ENCODE results near the gene LENEP.

LENEP gene

GRCh38 chr1:155018617-155019348, 25.4 kb downstream of the LENEP start:
- TF ChIP-seq EZH2phosphoT487 (IDR thresholded peaks at IDR 0.05; ENCODE audit: low read length), result no peak
- no peak for TF ChIP-seq EZH2 (optimal IDR thresholded peaks at IDR 0.05; ENCODE audit: low read depth, low read length)
- no peak for TF ChIP-seq CTCF (IDR thresholded peaks at IDR 0.05; ENCODE audit: low read length)
- Histone ChIP-seq H3K27ac (ENCODE audit: low read length) (no peak overlapping the region), H3F3A (ENCODE audit: insufficient read depth, low read length) (peaks cover 37% of the 10 kb centered on the region), H3K9me3 (replicated peaks; ENCODE audit: insufficient read depth, low read length) (no peaks in the 10 kb centered on the region), H3K4me2 (ENCODE audit: low read depth, low read length) (no peak overlapping the region), H3K79me2 (ENCODE audit: low read length) (no peaks in the 10 kb centered on the region), H3K9me2 (replicated peaks; ENCODE audit: insufficient read depth, low read length) (no peaks in the 10 kb centered on the region), H4K20me1 (ENCODE audit: insufficient read depth, low read length) (no peaks in the 10 kb centered on the region), H3K4me3 (ENCODE audit: low read length) (no peak overlapping the region), H3K9ac (ENCODE audit: low read length) (no peak overlapping the region), H2AFZ (ENCODE audit: low read length) (no peak overlapping the region), H3K27me3 (replicated peaks; ENCODE audit: insufficient read depth, low read length) (no peaks in the 10 kb centered on the region), H3K4me1 (ENCODE audit: low read length) (peaks cover 30% of the 10 kb centered on the region), H3K36me3 (replicated peaks; ENCODE audit: insufficient read depth, low read length) (no peaks in the 10 kb centered on the region; the same call in 1 of the 2 replicates)
- DNase-seq, result no peak

GRCh38 chr1:155019377-155020245, 26.2 kb downstream of the LENEP start:
- Histone ChIP-seq H3K9me3 (replicated peaks; ENCODE audit: insufficient read depth, low read length) (no peaks in the 10 kb centered on the region), H3K36me3 (replicated peaks; ENCODE audit: insufficient read depth, low read length) (no peaks in the 10 kb centered on the region; the same call in 1 of the 2 replicates), H3K9me2 (replicated peaks; ENCODE audit: insufficient read depth, low read length) (no peaks in the 10 kb centered on the region), H3K27ac (ENCODE audit: low read length) (no peak overlapping the region), H3K4me2 (ENCODE audit: low read depth, low read length) (no peak overlapping the region), H3K4me1 (ENCODE audit: low read length) (peaks cover 30% of the 10 kb centered on the region), H3K4me3 (ENCODE audit: low read length) (no peak overlapping the region), H3K27me3 (replicated peaks; ENCODE audit: insufficient read depth, low read length) (no peaks in the 10 kb centered on the region), H2AFZ (ENCODE audit: low read length) (no peak overlapping the region), H3K79me2 (ENCODE audit: low read length) (no peaks in the 10 kb centered on the region), H3K9ac (ENCODE audit: low read length) (no peak overlapping the region), H4K20me1 (ENCODE audit: insufficient read depth, low read length) (no peaks in the 10 kb centered on the region), H3F3A (ENCODE audit: insufficient read depth, low read length) (peaks cover 29% of the 10 kb centered on the region)
- no peak for DNase-seq
- TF ChIP-seq EZH2phosphoT487 (IDR thresholded peaks at IDR 0.05; ENCODE audit: low read length) (no peak), CTCF (IDR thresholded peaks at IDR 0.05; ENCODE audit: low read length) (no peak), EZH2 (optimal IDR thresholded peaks at IDR 0.05; ENCODE audit: low read depth, low read length) (no peak)

GRCh38 chr1:155022136-155022926, 28.9 kb downstream of the LENEP start:
- Histone ChIP-seq H3K9me2 (replicated peaks; ENCODE audit: insufficient read depth, low read length) (no peaks in the 10 kb centered on the region), H3K27ac (ENCODE audit: low read length) (no peak overlapping the region), H3K27me3 (replicated peaks; ENCODE audit: insufficient read depth, low read length) (no peaks in the 10 kb centered on the region), H3K4me1 (ENCODE audit: low read length) (peaks cover 7% of the 10 kb centered on the region), H4K20me1 (ENCODE audit: insufficient read depth, low read length) (no peaks in the 10 kb centered on the region), H3K9me3 (replicated peaks; ENCODE audit: insufficient read depth, low read length) (no peaks in the 10 kb centered on the region), H2AFZ (ENCODE audit: low read length) (no peak overlapping the region), H3F3A (ENCODE audit: insufficient read depth, low read length) (peaks cover 9% of the 10 kb centered on the region; the same call in 1 of the 2 replicates), H3K4me2 (ENCODE audit: low read depth, low read length) (no peak overlapping the region), H3K9ac (ENCODE audit: low read length) (no peak overlapping the region), H3K36me3 (replicated peaks; ENCODE audit: insufficient read depth, low read length) (no peaks in the 10 kb centered on the region), H3K4me3 (ENCODE audit: low read length) (no peak overlapping the region), H3K79me2 (ENCODE audit: low read length) (no peaks in the 10 kb centered on the region)
- no peak for DNase-seq
- TF ChIP-seq EZH2 (optimal IDR thresholded peaks at IDR 0.05; ENCODE audit: low read depth, low read length) (no peak), EZH2phosphoT487 (IDR thresholded peaks at IDR 0.05; ENCODE audit: low read length) (no peak), CTCF (IDR thresholded peaks at IDR 0.05; ENCODE audit: low read length) (no peak)
